Retina (tissue), 1 donor: Measurements from ENCODE around the gene ZNF266.
A peak's percentile ranks its signal among the peaks of the same experiment; 100 is the strongest.

ENCODE experiments used
- DNase-seq: peaks from one replicate; pipeline ENCODE4 v3.0.0-alpha.2; 2016

ZNF266 gene

DNA sequence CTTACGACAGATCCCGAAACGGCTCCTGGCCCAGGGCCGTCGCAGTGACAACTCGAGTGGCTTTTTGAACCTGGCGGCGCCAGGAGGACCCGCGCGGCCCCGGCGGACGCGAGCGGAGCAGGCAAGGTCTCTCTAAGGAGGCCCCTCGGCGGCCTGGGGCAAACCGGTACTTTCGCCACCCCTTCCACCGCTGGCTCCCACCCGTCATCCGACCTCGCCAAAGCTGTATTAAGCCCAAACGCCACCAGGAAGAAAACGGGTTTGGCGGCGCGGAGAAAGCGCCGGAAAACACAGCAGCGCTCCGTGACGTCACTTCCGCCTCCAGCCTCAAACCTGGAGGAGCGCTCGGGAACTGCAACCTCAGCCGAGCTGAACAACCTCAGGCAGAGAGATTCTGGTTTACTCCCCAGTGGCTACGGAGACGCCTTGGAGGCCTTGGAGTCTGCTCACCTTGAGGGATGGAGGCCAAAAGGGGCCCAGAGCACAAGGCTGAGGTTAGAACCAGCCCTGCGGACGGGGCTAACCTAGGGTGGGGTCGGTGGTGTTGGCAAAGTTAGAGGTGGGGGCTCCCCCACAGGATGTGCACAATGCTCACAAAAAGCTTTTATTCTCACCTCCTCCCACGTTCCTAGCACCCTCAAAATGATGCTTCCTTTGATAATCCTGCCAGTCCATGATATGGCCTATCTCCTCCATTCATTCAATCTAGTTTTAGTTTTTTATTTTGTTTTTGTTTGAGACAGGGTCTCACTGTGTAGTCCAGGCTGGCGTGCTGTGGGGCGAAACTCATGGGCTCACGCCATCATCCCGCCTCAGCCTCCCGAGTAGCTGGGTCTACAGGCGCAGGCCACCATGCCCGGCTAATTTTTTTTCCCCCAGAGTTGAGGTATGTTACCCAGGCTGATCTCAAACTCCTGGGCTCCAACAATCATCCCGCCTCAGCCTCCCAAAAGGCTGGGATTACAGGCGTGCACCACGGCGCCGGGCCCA is at the start of gene ZNF266:
Gene ZNF266, minus strand, starts transcription at position 295 of the 990 bp plus-strand sequence. CDS start 15,484 bp downstream, outside the sequence.
- DNase-seq: peak; percentile 98

DNA sequence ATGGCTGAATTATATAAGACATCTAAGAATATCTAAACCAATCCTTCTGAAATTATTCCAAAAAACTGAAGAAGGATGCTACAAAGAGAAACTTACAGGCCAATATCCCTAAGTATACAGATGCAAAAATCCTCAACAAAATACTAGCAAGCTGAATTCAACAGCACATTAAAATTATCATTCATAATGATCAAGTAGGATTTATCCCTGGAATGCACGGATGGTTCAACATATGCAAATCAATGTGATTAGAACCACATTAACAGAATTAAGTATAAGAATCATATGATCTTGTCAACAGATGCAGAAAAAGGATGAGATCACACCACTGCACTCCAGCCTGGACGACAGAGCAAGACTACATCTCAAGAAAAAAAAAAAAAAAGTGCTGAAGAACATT is 49.8 kb upstream of the ZNF266 start:
- no peak for DNase-seq

DNA sequence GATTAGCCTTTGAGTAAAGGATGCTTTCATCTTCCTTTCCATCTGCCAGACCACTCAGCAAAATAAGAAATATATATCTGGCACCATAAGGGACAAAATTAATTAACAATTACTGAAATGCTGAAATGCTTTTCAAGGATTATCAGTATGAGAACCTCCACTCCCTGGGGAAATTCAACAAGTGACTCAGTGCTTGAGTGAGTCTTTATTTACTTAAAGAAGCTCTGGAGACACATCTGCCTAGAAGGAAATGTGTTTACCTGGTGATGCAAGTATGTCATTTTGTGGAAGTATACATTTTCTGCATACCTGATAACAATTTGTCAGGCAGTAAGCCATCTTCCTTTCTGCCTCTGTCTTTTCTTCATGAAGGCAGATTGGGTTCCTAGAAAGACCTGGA is 39.6 kb upstream of the ZNF266 start:
- no peak for DNase-seq

DNA sequence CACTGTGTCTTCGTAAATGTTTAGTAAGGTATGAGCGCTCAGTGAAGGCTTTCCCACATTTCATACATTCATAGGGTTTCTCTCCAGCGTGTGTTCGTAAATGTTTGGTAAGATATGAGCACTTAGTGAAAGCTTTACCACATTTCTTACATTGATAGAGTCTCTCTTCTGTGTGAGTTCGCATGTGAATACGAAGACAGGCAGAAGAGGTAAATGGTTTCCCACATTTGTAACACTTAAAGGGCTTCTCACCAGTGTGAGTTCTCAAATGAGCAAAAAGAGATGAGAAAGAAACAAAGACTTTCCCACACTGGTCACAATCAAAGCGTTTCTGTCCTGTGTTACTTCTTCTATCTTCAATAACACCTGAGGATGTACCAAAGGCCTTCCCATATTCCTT is 31.8 kb upstream of the ZNF266 start:
- no peak for DNase-seq

DNA sequence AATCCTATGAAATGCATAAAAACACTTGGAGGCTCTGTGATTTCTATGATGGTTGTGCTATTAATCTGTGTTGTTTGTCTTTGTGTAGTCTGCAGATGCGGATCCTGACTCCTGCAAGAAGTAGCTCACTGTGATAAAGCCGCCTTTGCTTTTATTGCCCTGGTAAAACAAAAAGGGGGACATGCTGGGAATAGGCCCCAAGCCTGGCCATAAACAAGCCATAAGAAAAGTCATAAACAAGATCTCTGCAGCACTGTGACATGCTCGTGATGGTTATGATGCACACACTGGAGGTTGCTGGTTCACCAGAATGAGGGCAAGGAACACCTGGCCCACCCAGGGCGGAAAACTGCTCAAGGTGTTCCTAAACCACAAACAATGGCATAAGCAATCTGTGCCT is 26.6 kb upstream of the ZNF266 start:
- no peak for DNase-seq

DNA sequence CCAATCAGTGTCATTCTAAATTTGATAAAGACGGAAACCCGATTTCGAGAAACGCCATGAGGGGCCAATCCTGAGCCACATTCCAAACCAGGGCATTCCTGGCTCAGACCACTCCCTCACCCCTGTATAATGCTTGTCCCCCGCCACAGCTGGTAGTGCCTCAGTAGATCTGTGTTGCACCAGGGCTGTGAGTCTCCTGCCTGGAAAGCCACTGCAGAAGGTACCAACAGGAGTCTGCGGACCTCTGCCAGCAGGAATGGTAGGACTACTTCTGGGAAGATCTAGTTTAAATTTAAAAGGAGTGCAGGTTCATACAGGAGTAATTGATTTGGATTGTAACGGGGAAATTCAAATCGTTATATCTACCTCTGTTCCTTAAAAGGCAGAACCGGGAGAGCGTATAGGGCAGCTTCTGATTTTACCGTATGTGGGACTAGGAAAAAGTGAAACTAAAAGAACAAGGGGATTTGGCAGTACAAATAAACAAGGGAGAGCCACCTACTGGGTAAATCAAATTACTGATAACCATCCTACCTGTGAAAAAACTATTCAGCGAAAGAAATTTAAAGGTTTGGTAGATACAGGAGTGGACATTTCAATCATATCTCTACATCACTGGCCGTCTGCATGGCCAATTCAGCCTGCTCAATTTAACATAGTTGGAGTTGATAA is 20.8 kb upstream of the ZNF266 start:
- DNase-seq: no peak

DNA sequence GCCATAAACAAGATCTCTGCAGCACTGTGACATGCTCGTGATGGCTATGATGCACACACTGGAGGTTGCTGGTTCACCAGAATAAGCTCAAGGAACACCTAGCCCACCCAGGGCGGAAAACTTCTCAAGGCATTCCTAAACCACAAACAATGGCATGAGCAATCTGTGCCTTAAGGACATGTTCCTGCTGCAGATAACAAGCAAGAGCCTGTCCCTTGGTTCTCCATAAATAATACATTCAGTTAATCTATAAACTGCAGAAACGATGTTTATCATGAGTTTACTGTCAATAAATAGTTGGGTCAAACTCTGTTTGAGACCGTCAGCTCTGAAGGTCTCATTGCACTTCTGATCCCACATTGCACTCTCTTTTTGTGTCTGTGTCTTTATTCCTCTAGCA is 18.6 kb upstream of the ZNF266 start:
- no peak for DNase-seq

DNA sequence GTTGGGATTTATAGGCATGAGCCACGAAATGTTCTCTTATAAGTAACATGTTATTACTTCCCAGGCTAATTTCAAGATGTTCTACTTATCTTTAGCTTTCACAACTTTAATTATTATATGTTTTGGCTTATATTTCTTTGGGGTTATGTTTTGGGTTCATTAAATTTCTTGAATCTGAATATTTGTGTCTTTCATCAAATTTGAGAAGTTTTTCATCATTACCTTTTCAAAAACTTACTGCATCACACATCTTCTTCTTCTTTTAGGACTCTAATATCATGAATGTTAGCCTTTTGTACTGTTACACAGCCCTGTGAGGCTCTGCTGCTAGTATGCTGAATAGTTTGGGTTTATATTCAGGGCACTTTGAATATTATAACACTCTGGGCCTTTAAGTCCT is 9.7 kb upstream of the ZNF266 start:
- DNase-seq: no peak

DNA sequence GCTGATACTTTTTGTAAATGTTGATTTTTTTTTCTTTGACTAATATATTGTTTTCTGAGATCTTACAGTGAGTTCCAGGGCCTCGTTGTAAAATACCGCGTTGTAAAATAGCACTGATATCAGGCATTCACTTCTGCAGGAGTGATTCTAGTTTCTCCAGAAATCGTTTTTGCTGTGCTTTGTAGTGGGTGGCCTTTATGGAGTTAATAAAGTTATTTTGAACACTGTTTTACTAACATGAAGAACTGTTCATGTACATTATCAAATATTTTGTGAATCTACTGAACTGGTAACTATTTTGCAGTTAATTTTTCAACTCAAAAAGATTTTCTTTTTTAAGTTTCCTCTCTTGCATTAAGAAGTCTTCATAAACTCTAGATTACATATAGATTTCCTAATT is 985 bp upstream of the ZNF266 start:
- DNase-seq: no peak

DNA sequence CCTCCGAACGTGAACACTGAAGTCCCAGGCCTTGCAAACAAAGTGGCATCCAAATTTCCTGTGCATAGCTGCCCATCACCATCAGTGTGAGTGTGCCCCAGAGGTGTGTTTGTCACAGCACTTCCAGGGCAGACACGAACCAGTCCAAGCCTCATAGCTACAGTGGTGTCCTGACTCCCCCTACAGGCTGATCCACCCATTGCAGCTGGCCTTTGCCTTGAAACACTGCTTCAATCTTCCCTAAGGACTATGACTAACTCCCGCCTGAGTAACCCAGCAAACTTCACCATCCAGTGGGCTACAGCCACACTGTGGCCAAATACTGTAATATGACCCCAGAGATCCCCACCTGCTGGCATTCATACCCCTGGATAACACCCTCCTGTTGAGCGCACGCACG is 3.9 kb downstream of the ZNF266 start:
- peak; percentile 21 for DNase-seq

DNA sequence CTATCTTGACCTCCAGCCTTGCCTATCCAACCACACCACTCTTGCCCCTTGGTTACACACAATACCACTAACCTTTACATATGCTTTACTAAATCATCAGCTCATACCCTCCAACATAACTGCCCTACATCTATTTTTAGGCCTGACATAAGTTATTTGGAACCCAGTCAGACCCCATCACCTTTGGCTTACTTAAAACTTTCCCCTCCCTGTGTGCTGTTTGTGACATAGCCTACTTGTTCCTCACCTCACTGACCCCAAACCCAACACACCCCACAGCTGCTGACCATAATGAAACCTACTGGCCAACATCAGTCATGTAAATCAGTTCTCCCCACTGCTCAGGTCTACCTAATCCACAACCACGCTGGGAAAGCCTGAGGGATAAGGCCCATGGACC is 4.9 kb downstream of the ZNF266 start:
- no peak for DNase-seq

DNA sequence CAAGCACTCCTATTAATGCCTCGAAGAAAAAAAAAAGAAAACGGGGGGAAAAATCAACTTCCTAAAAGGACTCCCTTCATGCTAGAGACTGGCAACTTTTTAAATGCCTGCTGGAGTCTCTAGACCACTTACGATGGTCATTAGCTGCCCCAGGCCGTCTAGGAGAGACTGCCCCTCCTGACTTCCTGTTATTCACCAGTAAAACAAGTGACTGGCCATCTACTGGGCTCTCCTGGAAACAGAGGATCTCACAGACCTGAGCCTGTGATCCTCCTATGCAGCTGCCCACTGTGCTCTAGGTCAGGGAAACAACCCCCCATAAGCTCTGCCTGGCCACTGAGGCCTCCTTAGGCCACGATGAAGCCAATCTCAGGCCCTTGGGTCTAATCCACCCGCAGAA is 7.4 kb downstream of the ZNF266 start:
- no peak for DNase-seq

DNA sequence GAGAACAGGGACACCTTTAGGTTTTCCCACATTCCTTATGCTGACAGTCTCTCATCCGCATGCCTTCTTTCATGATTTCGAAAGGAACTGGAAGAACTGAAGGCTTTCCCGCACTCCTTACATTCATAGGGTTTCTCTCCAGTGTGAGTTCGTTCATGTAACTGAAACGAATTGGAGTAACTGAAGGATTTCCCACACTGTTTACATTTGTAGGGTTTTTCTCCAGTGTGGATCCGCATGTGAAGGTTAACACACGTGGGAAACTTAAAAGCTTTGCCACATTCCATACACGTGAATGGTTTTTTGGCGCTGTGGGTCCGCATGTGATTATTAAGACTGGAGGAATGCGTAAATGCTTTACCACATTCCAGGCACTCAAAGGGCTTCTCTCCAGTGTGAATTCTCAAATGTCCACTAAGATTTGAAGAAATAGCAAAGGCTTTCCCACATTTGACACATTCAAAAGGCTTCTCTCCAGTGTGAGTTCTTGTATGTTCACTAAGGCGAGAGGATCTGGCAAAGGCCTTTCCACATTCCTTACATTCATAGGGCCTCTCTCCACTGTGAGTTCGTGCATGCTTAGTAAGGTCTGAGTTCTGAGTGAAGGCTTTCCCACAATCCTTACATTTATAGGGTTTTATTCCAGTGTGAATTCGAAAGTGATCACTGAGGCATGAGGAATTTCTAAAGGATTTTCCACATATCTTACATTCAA is 22.0 kb downstream of the ZNF266 start:
- no peak for DNase-seq

DNA sequence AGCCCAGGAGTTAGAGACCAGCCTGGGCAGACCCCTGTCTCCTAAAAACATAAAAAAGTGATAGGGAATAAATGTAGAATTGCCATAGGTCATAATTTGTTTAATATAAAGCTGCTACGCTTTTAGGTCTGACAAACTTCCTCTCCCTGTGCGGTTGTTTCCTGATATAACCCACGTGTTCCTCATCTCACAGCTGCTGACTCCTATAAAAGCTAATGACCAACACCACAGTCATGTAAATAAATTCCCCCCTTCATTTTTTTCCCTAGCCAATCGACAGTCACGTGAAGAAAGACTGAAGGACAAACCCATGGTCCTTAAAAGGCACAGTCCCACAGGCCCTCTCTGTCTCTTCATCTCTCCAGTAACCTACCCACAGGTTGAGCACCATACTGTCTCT is 27.5 kb downstream of the ZNF266 start:
- DNase-seq: no peak

DNA sequence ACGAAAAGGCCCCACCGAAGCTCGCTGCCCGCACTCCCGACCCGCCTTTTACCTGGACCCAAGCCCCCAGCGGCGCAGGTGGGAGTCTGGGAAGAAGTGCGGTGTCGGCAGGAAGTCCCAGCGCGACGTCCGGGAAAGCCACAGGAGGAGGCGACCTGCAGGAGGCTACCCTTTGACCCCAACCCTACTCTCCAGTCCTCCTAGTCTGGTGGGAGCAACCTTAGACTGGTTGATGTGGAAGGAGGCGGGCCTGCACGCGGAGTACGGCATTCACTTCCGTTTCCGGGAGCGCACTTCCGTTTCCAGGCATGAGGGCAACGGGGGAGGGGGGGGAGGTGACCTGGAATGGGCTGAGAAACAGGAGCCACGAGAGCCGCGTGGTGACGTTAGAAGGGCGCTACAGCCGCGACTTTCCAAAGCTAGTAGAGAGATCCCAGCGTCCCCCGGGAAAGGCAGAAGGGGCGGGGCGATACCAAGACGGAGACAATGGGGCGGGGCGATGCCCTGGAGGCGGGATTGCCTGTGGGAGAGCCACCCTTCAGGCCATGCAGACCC is 28.5 kb downstream of the ZNF266 start:
- DNase-seq: peak; percentile 89

DNA sequence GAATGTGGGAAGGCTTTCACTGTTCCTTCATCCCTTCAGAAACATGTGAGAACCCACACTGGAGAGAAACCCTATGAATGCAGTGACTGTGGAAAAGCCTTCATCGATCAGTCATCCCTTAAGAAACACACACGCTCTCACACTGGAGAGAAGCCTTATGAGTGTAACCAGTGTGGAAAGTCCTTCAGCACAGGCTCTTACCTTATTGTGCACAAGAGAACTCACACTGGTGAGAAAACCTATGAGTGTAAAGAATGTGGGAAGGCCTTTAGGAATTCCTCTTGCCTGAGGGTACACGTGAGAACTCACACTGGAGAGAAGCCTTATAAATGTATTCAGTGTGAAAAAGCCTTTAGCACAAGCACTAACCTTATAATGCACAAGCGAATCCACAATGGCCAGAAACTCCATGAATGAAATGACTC is 54.0 kb downstream of the ZNF266 start:
- DNase-seq: no peak

DNA sequence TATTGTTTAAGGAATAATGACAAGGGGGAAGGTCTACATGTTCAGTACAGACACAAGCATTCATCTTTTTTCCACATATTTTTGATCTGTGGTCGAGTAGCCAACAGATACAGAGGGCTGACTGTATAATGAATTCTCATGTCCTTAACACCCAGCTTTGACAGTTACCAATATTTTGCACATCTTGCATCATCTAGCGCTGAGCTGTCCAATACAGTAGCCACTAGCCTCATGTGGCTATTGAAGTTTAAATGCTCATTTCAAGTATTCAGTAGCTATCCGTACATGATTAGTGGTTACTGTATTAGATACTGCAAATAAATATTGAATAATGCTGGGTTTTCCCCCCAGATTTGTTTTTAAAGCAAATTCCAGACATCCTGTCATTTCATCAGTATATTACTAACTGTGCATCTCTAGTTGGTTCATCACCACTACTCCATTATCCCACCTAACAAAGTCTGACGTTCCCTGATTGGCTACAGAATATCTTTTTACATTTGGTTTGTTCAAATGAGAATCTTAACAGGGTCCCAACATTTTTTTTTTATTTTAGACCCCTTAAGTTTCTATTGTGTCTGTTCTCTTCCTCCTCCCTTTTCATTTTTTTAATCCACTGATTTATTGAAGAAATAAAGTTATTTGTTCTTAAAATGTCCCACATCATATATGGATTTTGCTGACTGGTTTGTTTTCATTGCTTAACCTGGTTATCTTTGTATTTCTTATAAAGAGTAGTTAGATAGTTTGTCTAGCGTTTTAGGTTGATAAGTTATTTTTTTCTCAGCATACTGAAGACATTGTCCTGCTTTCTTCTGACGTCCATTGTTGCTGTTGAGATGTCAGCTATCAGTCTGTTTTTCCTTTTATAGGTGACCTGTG is 64.4 kb downstream of the ZNF266 start:
- DNase-seq: no peak

DNA sequence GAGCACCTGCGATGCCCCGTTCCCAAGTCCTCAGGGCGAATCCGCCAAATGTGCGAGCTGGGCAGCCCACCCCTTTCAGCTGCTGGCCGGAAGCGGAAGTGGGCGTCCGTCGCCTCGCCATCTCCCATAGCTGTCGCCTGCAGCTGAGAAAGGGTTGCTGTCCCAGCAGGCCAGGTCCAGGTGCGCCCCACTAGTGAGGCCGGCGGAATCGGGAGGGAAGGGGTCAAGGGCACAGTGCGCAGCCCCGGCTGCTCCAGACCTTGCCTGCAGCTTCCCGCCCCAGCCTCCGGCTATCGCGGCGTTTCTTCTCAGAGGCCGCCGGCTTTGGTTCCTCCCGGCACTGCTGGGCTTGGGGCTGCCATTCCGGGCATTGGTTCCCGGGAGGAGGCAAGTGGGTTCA is 72.5 kb downstream of the ZNF266 start, which contains the start of gene ZNF177:
Gene ZNF177, plus strand, starts transcription at position 109 of the 400 bp plus-strand sequence. CDS start 15,299 bp downstream, outside the sequence.
- peak; percentile 86 for DNase-seq
